ENCODE data around the gene VTI1A. TPM values are rescaled to one million over a fixed set of nuclear protein-coding genes. Genes with fewer than 3 reads are reported as not detected.

VTI1A gene
- total RNA-seq, 1 donor from 2014 or later, result 22.7 TPM

DNA sequence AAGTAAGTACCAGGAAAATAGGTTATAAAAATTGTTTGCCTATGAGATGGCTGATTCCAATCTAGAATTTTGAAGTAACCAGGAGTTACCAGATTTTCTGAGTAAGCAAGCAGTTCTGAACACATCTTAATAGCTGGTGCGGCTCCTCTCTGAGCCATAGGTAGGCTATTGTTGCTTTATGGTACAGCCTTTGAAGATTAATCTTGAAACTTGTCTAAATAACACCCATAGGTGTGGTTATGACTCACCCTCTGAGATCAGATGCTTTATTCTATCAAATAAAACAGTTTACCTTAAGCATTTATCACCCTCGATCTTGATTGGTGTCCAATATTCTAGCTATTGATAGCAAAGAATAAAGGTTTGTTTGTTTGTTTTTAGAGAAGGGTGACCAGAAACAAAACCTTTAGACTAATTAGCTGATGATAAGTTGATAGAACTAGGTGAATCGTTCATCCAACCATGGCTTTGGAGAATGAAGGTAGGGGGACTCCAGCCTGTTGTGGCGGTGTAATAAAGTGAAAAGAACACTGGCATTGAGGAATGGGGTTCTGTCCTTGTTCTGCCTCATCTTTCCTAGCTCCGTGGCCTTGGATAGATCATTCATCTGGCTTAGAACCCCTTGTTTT lies 72.2 kb downstream of the VTI1A start:
- no peak overlapping the region for H3K4me3 Mint-ChIP-seq (ENCODE audit: unreplicated experiment)
- TF ChIP-seq, protein P1, sequence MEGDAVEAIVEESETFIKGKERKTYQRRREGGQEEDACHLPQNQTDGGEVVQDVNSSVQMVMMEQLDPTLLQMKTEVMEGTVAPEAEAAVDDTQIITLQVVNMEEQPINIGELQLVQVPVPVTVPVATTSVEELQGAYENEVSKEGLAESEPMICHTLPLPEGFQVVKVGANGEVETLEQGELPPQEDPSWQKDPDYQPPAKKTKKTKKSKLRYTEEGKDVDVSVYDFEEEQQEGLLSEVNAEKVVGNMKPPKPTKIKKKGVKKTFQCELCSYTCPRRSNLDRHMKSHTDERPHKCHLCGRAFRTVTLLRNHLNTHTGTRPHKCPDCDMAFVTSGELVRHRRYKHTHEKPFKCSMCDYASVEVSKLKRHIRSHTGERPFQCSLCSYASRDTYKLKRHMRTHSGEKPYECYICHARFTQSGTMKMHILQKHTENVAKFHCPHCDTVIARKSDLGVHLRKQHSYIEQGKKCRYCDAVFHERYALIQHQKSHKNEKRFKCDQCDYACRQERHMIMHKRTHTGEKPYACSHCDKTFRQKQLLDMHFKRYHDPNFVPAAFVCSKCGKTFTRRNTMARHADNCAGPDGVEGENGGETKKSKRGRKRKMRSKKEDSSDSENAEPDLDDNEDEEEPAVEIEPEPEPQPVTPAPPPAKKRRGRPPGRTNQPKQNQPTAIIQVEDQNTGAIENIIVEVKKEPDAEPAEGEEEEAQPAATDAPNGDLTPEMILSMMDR (IDR thresholded peaks at IDR 0.05), result no peak
- no peak for DNase-seq (ENCODE audit: low spot score)
- peaks cover 2% of the 10 kb centered on the region for H3K9me3 Mint-ChIP-seq (ENCODE audit: low read depth)
- H3K27ac Mint-ChIP-seq (ENCODE audit: unreplicated experiment), result no peak overlapping the region
- no peaks in the 10 kb centered on the region for H3K36me3 Mint-ChIP-seq (ENCODE audit: low read depth)
- H3K4me1 Mint-ChIP-seq (ENCODE audit: low read depth), result peaks cover 4% of the 10 kb centered on the region
- H3K27me3 Mint-ChIP-seq (ENCODE audit: low read depth), result no peaks in the 10 kb centered on the region

DNA sequence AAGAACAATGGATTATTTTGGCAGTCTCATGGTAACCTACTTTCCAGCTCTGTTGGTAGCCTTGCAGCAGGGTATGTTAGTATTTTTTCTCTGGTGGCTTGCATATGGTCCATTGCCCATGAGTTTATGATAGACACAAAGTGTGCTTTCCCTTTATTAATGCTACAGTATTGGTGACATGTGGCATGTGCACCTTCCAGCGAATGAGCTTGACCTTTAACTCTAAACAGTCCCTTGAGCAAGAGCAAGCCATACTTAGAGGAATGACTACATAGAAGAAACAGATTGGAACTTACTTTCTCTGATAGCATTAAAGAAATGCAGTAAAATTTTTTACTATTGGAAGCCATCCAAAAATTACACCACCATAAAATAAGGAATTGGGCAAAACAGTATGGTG lies 73.9 kb downstream of the VTI1A start:
- TF ChIP-seq, protein P1 (IDR thresholded peaks at IDR 0.05), result no peak
- DNase-seq (ENCODE audit: low spot score), result no peak
- Mint-ChIP-seq H3K4me1 (ENCODE audit: low read depth) (peaks cover 14% of the 10 kb centered on the region), H3K4me3 (ENCODE audit: unreplicated experiment) (no peak overlapping the region), H3K9me3 (ENCODE audit: low read depth) (no peaks in the 10 kb centered on the region), H3K27ac (ENCODE audit: unreplicated experiment) (no peak overlapping the region), H3K36me3 (ENCODE audit: low read depth) (no peaks in the 10 kb centered on the region), H3K27me3 (ENCODE audit: low read depth) (no peaks in the 10 kb centered on the region)

DNA sequence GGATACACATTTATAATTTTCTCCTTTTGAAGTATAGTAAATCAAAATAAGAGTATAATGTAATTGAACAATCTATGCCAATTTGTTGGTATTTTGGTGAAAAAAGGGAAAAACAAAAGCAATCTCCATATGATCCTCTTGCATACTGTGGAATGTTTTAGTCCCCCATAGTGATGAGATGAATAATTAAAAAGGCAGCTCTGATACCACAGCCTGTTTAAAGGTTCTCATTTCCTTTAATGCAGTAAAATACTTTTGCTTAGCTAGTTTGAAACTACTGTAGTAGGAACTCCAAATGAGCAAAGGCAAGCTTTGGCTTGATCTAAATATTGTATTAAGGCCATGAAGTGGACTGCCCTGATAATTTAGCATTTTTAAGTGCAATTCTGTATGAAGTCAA lies 77.6 kb downstream of the VTI1A start:
- TF ChIP-seq, protein P1 (IDR thresholded peaks at IDR 0.05), result no peak
- H3K4me1 Mint-ChIP-seq (ENCODE audit: low read depth), result peaks cover 18% of the 10 kb centered on the region
- H3K27me3 Mint-ChIP-seq (ENCODE audit: low read depth), result no peaks in the 10 kb centered on the region
- no peak overlapping the region for H3K27ac Mint-ChIP-seq (ENCODE audit: unreplicated experiment)
- DNase-seq (ENCODE audit: low spot score), result no peak
- H3K4me3 Mint-ChIP-seq (ENCODE audit: unreplicated experiment), result no peak overlapping the region
- no peaks in the 10 kb centered on the region for H3K9me3 Mint-ChIP-seq (ENCODE audit: low read depth)
- H3K36me3 Mint-ChIP-seq (ENCODE audit: low read depth), result no peaks in the 10 kb centered on the region

DNA sequence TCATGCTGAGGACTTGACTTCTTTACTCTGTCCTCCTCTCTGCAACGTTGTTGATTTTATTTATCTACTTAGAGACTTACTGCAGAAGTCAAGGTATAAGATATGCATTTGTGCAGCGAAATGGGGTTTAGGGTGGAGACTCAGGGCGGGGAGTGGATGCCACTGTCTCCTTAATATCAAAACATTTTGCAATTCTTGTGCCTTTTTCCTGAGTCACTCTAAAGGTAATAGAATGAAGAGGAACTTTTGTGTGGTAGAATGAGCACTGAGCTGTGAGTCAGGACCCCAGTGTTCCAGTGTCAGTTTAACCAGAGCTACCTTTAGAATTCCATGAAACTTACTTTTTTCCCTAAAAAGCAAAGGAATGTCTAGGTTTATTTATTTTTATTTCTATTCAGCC lies 78.2 kb downstream of the VTI1A start:
- Mint-ChIP-seq H3K4me1 (ENCODE audit: low read depth) (peaks cover 18% of the 10 kb centered on the region), H3K4me3 (ENCODE audit: unreplicated experiment) (no peak overlapping the region), H3K9me3 (ENCODE audit: low read depth) (no peaks in the 10 kb centered on the region), H3K27me3 (ENCODE audit: low read depth) (no peaks in the 10 kb centered on the region), H3K27ac (ENCODE audit: unreplicated experiment) (no peak overlapping the region), H3K36me3 (ENCODE audit: low read depth) (no peaks in the 10 kb centered on the region)
- DNase-seq (ENCODE audit: low spot score), result no peak
- TF ChIP-seq, protein P1 (IDR thresholded peaks at IDR 0.05), result no peak

DNA sequence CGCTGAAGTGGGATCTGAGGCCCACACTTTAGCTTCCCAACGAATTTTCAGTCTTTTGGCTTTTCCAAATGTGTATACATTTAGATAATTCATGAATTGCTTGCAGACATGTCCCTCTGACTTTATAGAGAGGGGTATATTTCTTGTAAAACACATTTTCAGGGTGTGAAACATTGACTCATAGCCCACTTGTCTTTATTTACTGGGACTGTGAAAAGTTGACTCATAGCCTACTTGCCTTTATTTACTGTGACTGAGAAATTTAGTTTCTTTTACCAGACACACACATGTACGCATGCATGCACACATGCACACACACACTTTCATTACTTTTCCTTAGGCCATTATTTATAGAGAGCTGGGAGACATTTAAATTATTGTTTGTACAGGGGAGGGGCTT lies 79.1 kb downstream of the VTI1A start:
- TF ChIP-seq, protein P1 (IDR thresholded peaks at IDR 0.05), result no peak
- H3K27ac Mint-ChIP-seq (ENCODE audit: unreplicated experiment), result no peak overlapping the region
- DNase-seq (ENCODE audit: low spot score), result no peak
- H3K4me3 Mint-ChIP-seq (ENCODE audit: unreplicated experiment), result no peak overlapping the region
- peaks cover 14% of the 10 kb centered on the region for H3K4me1 Mint-ChIP-seq (ENCODE audit: low read depth)
- H3K27me3 Mint-ChIP-seq (ENCODE audit: low read depth), result no peaks in the 10 kb centered on the region
- H3K9me3 Mint-ChIP-seq (ENCODE audit: low read depth), result no peaks in the 10 kb centered on the region
- peaks cover 2% of the 10 kb centered on the region for H3K36me3 Mint-ChIP-seq (ENCODE audit: low read depth)
